Activated CD8-positive, alpha-beta T cell treated with anti-CD3 and anti-CD28 coated beads for 36 hours (primary cell): ENCODE data around the gene LMO2. TPM values are rescaled to one million over a fixed set of nuclear protein-coding genes. Genes with fewer than 3 reads are reported as not detected.
"Not testable (repeated sequence)": the region's sequence is repeated elsewhere in the genome, so short reads cannot be mapped to it uniquely, and the experiment has no call there.

Experiments
- ATAC-seq: fragments of 200-7000 bp; cut with Tn5 transposase; one replicate; pipeline ENCODE4 v1.10.0; 2021; ENCODE audit warnings: mild to moderate bottlenecking, moderate library complexity
- CTCF ChIA-PET: fragments of 350-600 bp; sonication (Branson Sonifier 250); formaldehyde crosslinking; loops from one replicate; lab custom pipeline; 2021; ENCODE audit warnings: antibody characterized with exemption; lab: Charles Lee
- POLR2A ChIA-PET: fragments of 350-600 bp; sonication (Branson Sonifier 250); formaldehyde crosslinking; loops from one replicate; lab custom pipeline; 2021; ENCODE audit warnings: antibody characterized with exemption; lab: Charles Lee
- DNase-seq: peaks from one replicate; pipeline ENCODE4 v3.0.0-alpha.2; 2020
- H3K27ac Mint-ChIP-seq: one replicate; pipeline ENCODE4 v1.8.0; 2021; ENCODE audit warnings: mild to moderate bottlenecking, mixed read lengths
- H3K27me3 Mint-ChIP-seq: one replicate; pipeline ENCODE4 v1.8.0; 2021; ENCODE audit warnings: mixed read lengths
- H3K36me3 Mint-ChIP-seq: one replicate; pipeline ENCODE4 v1.8.0; 2021; ENCODE audit warnings: low read depth, mixed read lengths
- H3K4me1 Mint-ChIP-seq: one replicate; pipeline ENCODE4 v1.8.0; 2021; ENCODE audit warnings: low read depth, mixed read lengths
- H3K4me3 Mint-ChIP-seq: one replicate; pipeline ENCODE4 v1.8.0; 2021; ENCODE audit warnings: mild to moderate bottlenecking, moderate library complexity, mixed read lengths
- H3K9me3 Mint-ChIP-seq: one replicate; pipeline ENCODE4 v1.8.0; 2021; ENCODE audit warnings: mixed read lengths
- intact Hi-C: fragments of 100-400 bp; cut with micrococcal nuclease; formaldehyde crosslinking; loops from one replicate; pipeline ENCODE4 v1.10.0; 2022
- total RNA-seq, 2 experiments: library from RNA; stranded (reverse); gene quantifications; one replicate each; pipeline ENCODE4 v1.2.3, GENCODE V29; 2021
- TF ChIP-seq, protein P1 (sequence below): fragments of 200-600 bp; IDR thresholded peaks from one replicate; pipeline ENCODE4 v1.8.0; 2022; ENCODE audit warnings: antibody characterized with exemption, mild to moderate bottlenecking

The LMO2 gene
- total RNA-seq, 2 experiments from 2014 or later = not detected

DNA sequence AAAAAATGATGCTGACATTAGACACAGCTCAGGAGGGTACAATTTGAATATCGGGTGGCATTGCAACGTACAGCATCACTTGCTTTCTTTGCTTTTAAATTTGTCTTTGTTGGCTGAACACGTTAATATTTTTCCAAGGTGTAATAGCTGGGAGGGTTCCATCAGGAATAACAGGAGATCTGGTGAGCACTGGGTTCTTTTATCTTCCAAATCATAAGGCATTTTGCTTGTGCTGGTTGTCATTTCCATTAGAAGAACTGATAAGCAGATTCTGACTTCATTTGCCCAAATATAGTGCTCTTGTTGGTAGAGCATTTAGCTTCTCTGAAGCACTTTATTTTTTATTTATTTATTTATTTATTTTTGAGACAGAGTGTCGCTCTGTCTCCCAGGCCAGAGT lies 48.9 kb downstream of the LMO2 start:
- DNase-seq = no peak
- TF ChIP-seq, protein P1, sequence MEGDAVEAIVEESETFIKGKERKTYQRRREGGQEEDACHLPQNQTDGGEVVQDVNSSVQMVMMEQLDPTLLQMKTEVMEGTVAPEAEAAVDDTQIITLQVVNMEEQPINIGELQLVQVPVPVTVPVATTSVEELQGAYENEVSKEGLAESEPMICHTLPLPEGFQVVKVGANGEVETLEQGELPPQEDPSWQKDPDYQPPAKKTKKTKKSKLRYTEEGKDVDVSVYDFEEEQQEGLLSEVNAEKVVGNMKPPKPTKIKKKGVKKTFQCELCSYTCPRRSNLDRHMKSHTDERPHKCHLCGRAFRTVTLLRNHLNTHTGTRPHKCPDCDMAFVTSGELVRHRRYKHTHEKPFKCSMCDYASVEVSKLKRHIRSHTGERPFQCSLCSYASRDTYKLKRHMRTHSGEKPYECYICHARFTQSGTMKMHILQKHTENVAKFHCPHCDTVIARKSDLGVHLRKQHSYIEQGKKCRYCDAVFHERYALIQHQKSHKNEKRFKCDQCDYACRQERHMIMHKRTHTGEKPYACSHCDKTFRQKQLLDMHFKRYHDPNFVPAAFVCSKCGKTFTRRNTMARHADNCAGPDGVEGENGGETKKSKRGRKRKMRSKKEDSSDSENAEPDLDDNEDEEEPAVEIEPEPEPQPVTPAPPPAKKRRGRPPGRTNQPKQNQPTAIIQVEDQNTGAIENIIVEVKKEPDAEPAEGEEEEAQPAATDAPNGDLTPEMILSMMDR = no peak
- H3K9me3 Mint-ChIP-seq = no peaks in the 10 kb centered on the region
- ChIA-PET CTCF (interaction anchor here (0.7 to 2.9 kb wide), 5 partner anchors 8 to 36 kb away, joined by 3 to 10 read pairs (median 7); no protein-coding TSS in a partner anchor), POLR2A (no interaction called here)
- no peaks in the 10 kb centered on the region for H3K36me3 Mint-ChIP-seq
- H3K4me1 Mint-ChIP-seq = no peaks in the 10 kb centered on the region
- ATAC-seq = no peak
- H3K4me3 Mint-ChIP-seq = no peak overlapping the region
- intact Hi-C loops = no loop called here
- H3K27ac Mint-ChIP-seq = no peak overlapping the region
- H3K27me3 Mint-ChIP-seq = peaks cover 18% of the 10 kb centered on the region

DNA sequence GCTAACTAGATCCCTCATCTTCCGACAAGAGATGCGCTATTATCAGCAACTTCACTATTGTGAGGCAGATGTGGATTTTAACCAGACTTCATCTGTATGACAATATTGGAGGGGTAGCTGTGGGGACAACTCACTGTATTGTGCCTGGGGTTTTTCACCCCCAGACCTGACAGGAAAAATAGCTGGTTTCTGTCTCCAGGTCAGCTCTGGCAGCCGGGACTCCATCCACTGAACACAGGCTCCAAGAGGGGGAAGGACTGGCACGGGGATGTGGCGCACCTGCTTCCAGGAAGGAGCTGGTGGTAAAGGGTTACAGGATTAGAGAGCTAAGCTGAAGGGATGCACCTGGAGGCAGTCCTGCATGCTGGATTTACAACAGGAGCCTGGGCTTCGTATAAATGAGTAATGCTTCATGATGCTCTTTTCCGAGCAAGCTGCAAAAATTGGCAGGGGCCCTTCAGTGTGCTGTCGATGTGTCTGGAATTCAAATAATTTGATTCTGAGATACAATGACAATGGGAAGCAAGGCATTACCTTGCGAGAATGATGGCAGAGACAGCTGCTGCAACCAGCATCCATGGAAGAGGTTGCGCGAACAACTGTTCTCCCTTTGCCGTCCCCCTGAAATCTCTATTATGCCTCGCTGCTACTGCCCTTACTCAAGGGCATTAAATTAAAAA lies 49.5 kb downstream of the LMO2 start:
- POLR2A ChIA-PET = no interaction called here
- Mint-ChIP-seq H3K4me3 (no peak overlapping the region), H3K36me3 (no peaks in the 10 kb centered on the region), H3K27me3 (peaks cover 20% of the 10 kb centered on the region), H3K27ac (no peak overlapping the region), H3K9me3 (no peaks in the 10 kb centered on the region), H3K4me1 (no peaks in the 10 kb centered on the region)
- CTCF ChIA-PET = interaction anchor here (1.2 to 2.9 kb wide), 4 partner anchors 8 to 36 kb away, joined by 3 to 10 read pairs (median 7); no protein-coding TSS in a partner anchor
- ATAC-seq = no peak
- intact Hi-C loops = no loop called here
- no peak for DNase-seq
- TF ChIP-seq, protein P1 = no peak

DNA sequence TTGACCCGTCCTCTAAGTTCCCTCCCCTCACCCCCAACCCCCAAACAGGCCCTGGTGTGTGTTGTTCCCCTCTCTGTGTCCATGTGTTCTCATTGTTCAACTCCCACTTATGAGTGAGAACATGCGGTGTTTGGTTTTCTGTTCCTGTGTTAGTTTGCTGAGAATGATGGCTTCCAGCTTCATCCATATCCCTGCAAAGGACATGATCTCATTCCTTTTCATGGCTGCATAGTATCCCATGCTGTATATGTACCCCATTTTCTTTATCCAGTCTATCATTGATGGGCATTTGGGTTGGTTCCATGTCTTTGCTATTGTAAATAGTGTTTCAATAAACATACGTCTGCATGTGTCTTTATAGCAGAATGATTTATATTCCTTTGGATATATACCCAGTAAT lies 53.6 kb downstream of the LMO2 start:
- POLR2A ChIA-PET, CTCF ChIA-PET, intact Hi-C loops, ATAC-seq, DNase-seq, H3K27ac Mint-ChIP-seq, H3K9me3 Mint-ChIP-seq, H3K4me1 Mint-ChIP-seq, H3K4me3 Mint-ChIP-seq, H3K36me3 Mint-ChIP-seq: not testable (repeated sequence)
- peaks cover 16% of the 10 kb centered on the region for H3K27me3 Mint-ChIP-seq

DNA sequence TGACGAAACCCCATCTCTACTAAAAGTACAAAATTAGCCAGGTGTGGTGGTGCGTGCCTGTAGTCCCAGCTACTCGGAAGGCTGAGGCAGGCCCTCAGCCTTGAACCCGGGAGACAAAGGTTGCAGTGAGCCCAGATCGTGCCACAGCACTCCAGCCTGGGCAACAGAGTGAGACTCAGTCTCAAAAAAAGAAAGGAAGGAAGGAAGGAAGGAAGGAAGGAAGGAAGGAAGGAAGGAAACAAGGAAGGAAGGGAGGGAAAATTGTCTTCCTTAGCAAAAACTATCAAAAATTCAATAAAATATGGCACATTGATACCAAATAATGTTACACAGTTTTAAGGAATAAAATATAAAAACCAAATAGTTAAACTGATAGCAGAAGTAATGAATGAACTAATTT lies 54.5 kb downstream of the LMO2 start:
- DNase-seq, H3K4me1 Mint-ChIP-seq, intact Hi-C loops, CTCF ChIA-PET, POLR2A ChIA-PET, H3K4me3 Mint-ChIP-seq, H3K36me3 Mint-ChIP-seq, H3K27ac Mint-ChIP-seq, H3K9me3 Mint-ChIP-seq, ATAC-seq: not testable (repeated sequence)
- peaks cover 20% of the 10 kb centered on the region for H3K27me3 Mint-ChIP-seq

DNA sequence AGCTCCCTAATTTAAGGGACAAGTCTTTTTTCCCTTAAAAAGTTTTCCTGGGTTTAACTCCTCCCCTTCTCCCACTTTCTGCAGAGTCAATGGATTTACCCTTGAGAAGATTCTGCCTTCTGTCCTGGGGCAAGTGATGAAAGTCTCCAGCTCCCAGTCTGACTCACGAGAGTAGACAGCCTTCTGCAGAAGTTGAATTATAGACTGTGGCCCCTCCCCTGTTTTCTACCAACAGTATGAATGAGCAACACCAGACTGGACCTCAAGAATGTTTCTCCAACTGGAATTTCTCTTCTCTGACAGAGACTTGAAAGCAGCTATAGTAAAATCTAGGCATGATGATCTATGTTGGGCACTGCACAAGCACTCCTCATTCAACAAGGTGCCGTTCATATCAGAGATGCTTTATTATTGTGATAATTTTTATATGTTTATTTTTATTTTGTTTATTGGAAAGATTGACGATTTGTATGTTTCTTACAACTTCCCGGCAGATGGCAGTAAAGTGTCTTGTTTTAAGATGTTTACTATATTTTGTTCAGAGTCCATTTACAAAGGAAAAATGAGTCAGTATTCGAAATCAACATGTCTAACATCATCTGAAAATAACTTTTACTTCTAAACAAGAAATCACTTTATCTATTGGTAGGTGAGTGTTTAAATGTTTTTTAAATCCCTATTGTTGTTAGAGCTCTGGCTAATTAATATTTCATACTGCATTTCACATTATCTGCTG lies 56.6 kb downstream of the LMO2 start:
- no peak overlapping the region for H3K27ac Mint-ChIP-seq
- ATAC-seq = no peak
- no peak for DNase-seq
- H3K9me3 Mint-ChIP-seq = no peaks in the 10 kb centered on the region
- TF ChIP-seq, protein P1 = no peak
- no peaks in the 10 kb centered on the region for H3K4me1 Mint-ChIP-seq
- no peak overlapping the region for H3K4me3 Mint-ChIP-seq
- H3K27me3 Mint-ChIP-seq = peaks cover 25% of the 10 kb centered on the region
- ChIA-PET CTCF (interaction anchor here (0.7 to 3.5 kb wide), 9 partner anchors 8 to 153 kb away, joined by 3 to 18 read pairs (median 4); no protein-coding TSS in a partner anchor), POLR2A (no interaction called here)
- intact Hi-C loops = no loop called here
- no peaks in the 10 kb centered on the region for H3K36me3 Mint-ChIP-seq
